Upper lobe of left lung (tissue), 6 donors: ENCODE measurements around the gene EEPD1. TPM values are rescaled to one million over a fixed set of nuclear protein-coding genes. Genes with fewer than 3 reads are reported as not detected.

ENCODE experiments used
- ATAC-seq, 2 donors: fragments of 200-7000 bp; cut with Tn5 transposase; one replicate each; pipeline ENCODE4 v1.9.1; 2022; ENCODE audit warnings: mild to moderate bottlenecking in 2 of 2, moderate library complexity in 2 of 2; ENCODE audit not compliant: low FRiP score in 2 of 2
- DNase-seq, 2 donors: peaks; one replicate each; pipeline ENCODE4 v3.0.0-alpha.2; 2019 to 2020
- H3K27ac ChIP-seq, 4 donors: fragments of 200-600 bp; sonication (generic); one replicate each; pipeline ENCODE4 v1.5.1; 2016 to 2019
- H3K27me3 ChIP-seq, 4 donors: fragments of 200-600 bp; sonication (generic); one replicate each; pipeline ENCODE4 v1.5.1; 2017 to 2019
- H3K36me3 ChIP-seq, 4 donors: fragments of 200-600 bp; sonication (generic); one replicate each; pipeline ENCODE4 v1.5.1; 2016 to 2019
- H3K4me1 ChIP-seq, 4 donors: fragments of 200-600 bp; sonication (generic); one replicate each; pipeline ENCODE4 v1.5.1; 2018 to 2019
- H3K4me3 ChIP-seq, 4 donors: fragments of 200-600 bp; sonication (generic); one replicate each; pipeline ENCODE4 v1.5.1; 2017 to 2019; ENCODE audit warnings: mild to moderate bottlenecking in 2 of 4, moderate library complexity in 1 of 4
- H3K9me3 ChIP-seq, 4 donors: fragments of 200-600 bp; sonication (generic); one replicate each; pipeline ENCODE4 v1.5.1; 2018 to 2019
- CTCF ChIP-seq, 6 experiments: fragments of 450-650 bp in 4 of 6; fragments of 200-600 bp in 2 of 6; sonication (generic) in 2 of 6; IDR thresholded peaks; one replicate each; pipeline ENCODE4 v1.5.1; 2016 to 2019; ENCODE audit warnings: antibody characterized with exemption in 6 of 6
- EP300 ChIP-seq, 4 donors: sonication (generic); formaldehyde crosslinking; IDR thresholded peaks; one replicate each; pipeline ENCODE4 v1.5.1; 2017; ENCODE audit warnings: antibody characterized with exemption in 4 of 4, control low read depth in 2 of 4
- POLR2A ChIP-seq, 4 donors: fragments of 450-650 bp; IDR thresholded peaks; one replicate each; pipeline ENCODE4 v1.5.1; 2016 to 2017; ENCODE audit warnings: antibody characterized with exemption in 4 of 4, mild to moderate bottlenecking in 2 of 4
- POLR2AphosphoS5 ChIP-seq, 2 donors: sonication (generic); formaldehyde crosslinking; IDR thresholded peaks; one replicate each; pipeline ENCODE4 v1.5.1; 2017; ENCODE audit warnings: antibody characterized with exemption in 2 of 2
- WGBS, 2 donors: methylation state at CpG; one replicate each; pipeline ENCODE4 v1.1.5; 2017 to 2018; 5-methylcytosine and 5-hydroxymethylcytosine counted together
- total RNA-seq, 6 donors: library from RNA; depleted of rRNA in 4 of 6; stranded (reverse); fragments of >200 nt in 4 of 6; gene quantifications; one replicate each; pipeline versions ENCODE4 v1.1.0 to v1.2.1, GENCODE V29; 2016 to 2021
- donor health status: DM: no; HTN: no; CAD: no; lungs with moderate emphysema.
- donor health status: DM: no; HTN: yes; CAD: no; lungs with severe emphysema.

Gene EEPD1
- total RNA-seq, 6 donors from 2014 or later, result 5.9 to 25.1 (median 11.2) TPM

DNA sequence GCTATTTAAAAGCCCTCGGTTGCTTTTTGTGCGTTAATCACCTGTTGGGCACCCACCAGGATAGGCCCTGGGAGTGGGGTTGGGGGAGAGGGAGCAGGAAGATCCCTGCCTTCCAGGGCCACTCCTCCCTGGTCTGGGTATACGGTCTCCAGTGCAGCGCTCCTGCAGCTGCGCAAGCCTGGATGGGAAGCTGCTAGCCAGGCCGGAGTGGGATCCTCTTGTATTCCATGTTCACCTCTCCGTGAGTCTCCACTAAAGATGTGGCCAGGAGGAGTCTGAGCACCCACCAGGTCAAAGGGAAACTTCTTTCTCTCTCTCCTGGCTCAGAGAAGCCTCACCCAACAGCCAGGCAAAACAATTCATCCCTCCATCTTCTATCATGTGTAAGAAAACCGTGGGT is 157.8 kb downstream of the EEPD1 start:
- Histone ChIP-seq H3K27ac (no peak overlapping the region), H3K4me3 (no peak overlapping the region), H3K9me3 (no peaks in the 10 kb centered on the region), H3K27me3 (no peaks in the 10 kb centered on the region), H3K36me3 (no peaks in the 10 kb centered on the region), H3K4me1 (peaks cover 4 to 9% (median 6%) of the 10 kb centered on the region in 4 donors)
- DNase-seq (no peak), ATAC-seq (no peak)
- TF ChIP-seq POLR2AphosphoS5 (IDR thresholded peaks at IDR 0.05), result no peak
- TF ChIP-seq EP300 (IDR thresholded peaks at IDR 0.05), result no peak
- TF ChIP-seq CTCF (IDR thresholded peaks at IDR 0.05), result no peak
- 89 to 93% methylated on average over 8 of the region's 8 CpGs for WGBS, 2 donors

- DNase-seq (no peak), ATAC-seq (no peak)
- Histone ChIP-seq H3K4me3 (no peak overlapping the region), H3K4me1 (peaks cover 5 to 8% (median 6%) of the 10 kb centered on the region in 4 donors), H3K9me3 (no peaks in the 10 kb centered on the region), H3K36me3 (no peaks in the 10 kb centered on the region), H3K27ac (no peak overlapping the region), H3K27me3 (no peaks in the 10 kb centered on the region)
- TF ChIP-seq POLR2AphosphoS5 (IDR thresholded peaks at IDR 0.05), result no peak
- no peak for TF ChIP-seq POLR2A (IDR thresholded peaks at IDR 0.05)
- TF ChIP-seq CTCF (IDR thresholded peaks at IDR 0.05), result no peak
- no peak for TF ChIP-seq EP300 (IDR thresholded peaks at IDR 0.05)
- WGBS, 2 donors, result 85 to 88% methylated on average over 7 of the region's 7 CpGs
Observed at GRCh38 chr7:36311539-36311938, 158.5 kb downstream of the EEPD1 start.

- Histone ChIP-seq H3K9me3 (no peaks in the 10 kb centered on the region), H3K27ac (no peak overlapping the region), H3K27me3 (no peaks in the 10 kb centered on the region), H3K36me3 (no peaks in the 10 kb centered on the region), H3K4me1 (peaks cover 5 to 7% (median 6%) of the 10 kb centered on the region in 4 donors), H3K4me3 (no peak overlapping the region)
- TF ChIP-seq CTCF (IDR thresholded peaks at IDR 0.05) (peak in 4 of 6 experiments; percentile 13 to 65 (median 50)), EP300 (IDR thresholded peaks at IDR 0.05) (no peak), POLR2AphosphoS5 (IDR thresholded peaks at IDR 0.05) (no peak), POLR2A (IDR thresholded peaks at IDR 0.05) (no peak)
- DNase-seq, result peak in 1 of 2 donors; percentile 69
- ATAC-seq, result peak; percentile 35 to 62
- 66 to 70% methylated on average over 13 to 15 of the region's 15 CpGs for WGBS, 2 donors
Observed at GRCh38 chr7:36312064-36312914, 159.2 kb downstream of the EEPD1 start.

DNA sequence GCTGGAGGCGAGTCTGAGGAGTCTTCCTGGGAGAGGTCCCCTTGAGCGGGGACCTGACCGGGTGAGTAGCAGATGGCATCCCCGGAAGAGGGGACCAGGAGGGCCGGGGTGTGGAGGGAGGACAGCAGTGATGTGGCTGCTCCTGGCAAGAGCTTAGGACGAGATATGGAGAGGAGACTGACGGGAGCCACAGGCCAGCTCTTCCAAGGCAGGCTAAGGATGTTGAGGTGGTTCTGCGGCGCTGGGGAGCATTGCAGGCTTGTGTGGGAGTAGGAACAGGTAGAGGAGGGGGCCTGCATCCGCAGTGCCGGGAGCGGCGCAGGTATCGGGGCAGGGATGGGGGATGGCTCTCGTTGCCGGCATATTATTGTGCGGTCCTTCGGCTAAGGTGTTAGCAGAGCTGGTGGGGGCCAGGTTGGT is 159.9 kb downstream of the EEPD1 start:
- ATAC-seq, result peak in 1 of 2 donors; percentile 6
- Histone ChIP-seq H3K4me3 (no peak overlapping the region), H3K36me3 (no peaks in the 10 kb centered on the region), H3K27me3 (no peaks in the 10 kb centered on the region), H3K27ac (no peak overlapping the region), H3K9me3 (no peaks in the 10 kb centered on the region), H3K4me1 (peaks cover 5 to 7% (median 6%) of the 10 kb centered on the region in 4 donors)
- TF ChIP-seq POLR2A (IDR thresholded peaks at IDR 0.05), result no peak
- no peak for TF ChIP-seq POLR2AphosphoS5 (IDR thresholded peaks at IDR 0.05)
- no peak for DNase-seq
- WGBS, 2 donors, result 90 to 92% methylated on average over 18 of the region's 18 CpGs

GRCh38 chr7:36313607-36314006 is 160.6 kb downstream of the EEPD1 start:
- no peak for ATAC-seq
- no peak for DNase-seq
- peaks cover 5 to 7% (median 6%) of the 10 kb centered on the region in 4 donors for H3K4me1 ChIP-seq
- H3K36me3 ChIP-seq, result no peaks in the 10 kb centered on the region
- no peak for TF ChIP-seq CTCF (IDR thresholded peaks at IDR 0.05)
- no peak for TF ChIP-seq POLR2A (IDR thresholded peaks at IDR 0.05)
- no peak for TF ChIP-seq EP300 (IDR thresholded peaks at IDR 0.05)
- TF ChIP-seq POLR2AphosphoS5 (IDR thresholded peaks at IDR 0.05), result no peak
- H3K9me3 ChIP-seq, result no peaks in the 10 kb centered on the region
- H3K27me3 ChIP-seq, result no peaks in the 10 kb centered on the region
- no peak overlapping the region for H3K4me3 ChIP-seq
- 87 to 89% methylated on average over 6 of the region's 6 CpGs for WGBS, 2 donors
- no peak overlapping the region for H3K27ac ChIP-seq
